Stimulated activated CD8-positive, alpha-beta memory T cell treated with anti-CD3 and anti-CD28 coated beads, Interleukin-2, amount 100 ng/mL, for 1 hour (primary cell): ENCODE results near the gene DUSP14.

ENCODE experiments used
- DNase-seq, 2 donors: peaks; one replicate each; pipeline ENCODE4 v3.0.0-alpha.2; 2020; ENCODE audit warnings: low read depth in 2 of 2

Gene DUSP14

GRCh38 chr17:37558299-37558698, 68.6 kb downstream of the DUSP14 start:
- no peak for DNase-seq

GRCh38 chr17:37562016-37562745, 72.5 kb downstream of the DUSP14 start:
- no peak for DNase-seq
